ENCODE measurements around the gene XRCC5.

GRCh38 chr2:216103213-216103612 is 5.9 kb upstream of the XRCC5 start:
- no peak for TF ChIP-seq CTCF (IDR thresholded peaks at IDR 0.05; ENCODE audit: extremely low read depth in 1 of 2, insufficient read depth in 1 of 2, low read depth in 1 of 2, low read length in 2 of 2)
- no peak for TF ChIP-seq POLR2A (IDR thresholded peaks at IDR 0.05; ENCODE audit: low read depth, low read length)
- TF ChIP-seq EZH2 (IDR thresholded peaks at IDR 0.05; ENCODE audit: borderline replicate concordance, low read depth, low read length, severe bottlenecking) = no peak
- no peak for TF ChIP-seq POLR2AphosphoS5 (IDR thresholded peaks at IDR 0.05; ENCODE audit: insufficient read depth, low read depth, low read length)
- no peak for TF ChIP-seq GATA2 (IDR thresholded peaks at IDR 0.05; ENCODE audit: insufficient read depth, insufficient read length, low read depth, low read length)

Measured in endothelial cell of umbilical vein (primary cell).